B cell (primary cell): ENCODE data around the gene OTOA. TPM values are rescaled to one million over a fixed set of nuclear protein-coding genes. Genes with fewer than 3 reads are reported as not detected.

Experiments
- ATAC-seq: fragments of 200-7000 bp; cut with Tn5 transposase; one replicate; pipeline ENCODE4 v1.10.0; 2021; ENCODE audit warnings: low read depth, mild to moderate bottlenecking, moderate number of reproducible peaks, moderate library complexity
- CTCF ChIA-PET: fragments of 350-600 bp; sonication (Branson Sonifier 250); formaldehyde crosslinking; loops from one replicate; lab custom pipeline; 2021; ENCODE audit warnings: antibody characterized with exemption, inconsistent platforms; lab: Charles Lee
- POLR2A ChIA-PET: fragments of 350-600 bp; sonication (Branson Sonifier 250); formaldehyde crosslinking; loops from one replicate; lab custom pipeline; 2021; ENCODE audit warnings: antibody characterized with exemption; lab: Charles Lee
- DNase-seq: peaks from one replicate; pipeline ENCODE4 v3.0.0; 2013
- H2AFZ ChIP-seq: 2 replicates; pipeline ENCODE4 v1.6.1; 2012; ENCODE audit warnings: mild to moderate bottlenecking, low read depth, low read length; ENCODE audit not compliant: insufficient read depth, poor library complexity, severe bottlenecking
- H3K27ac ChIP-seq, 2 donors: 1 replicate in 1 of 2; 2 replicates in 1 of 2; pipeline ENCODE4 v1.5.1; 2012 to 2013; ENCODE audit warnings: low read length in 2 of 2, mild to moderate bottlenecking in 2 of 2, moderate library complexity in 1 of 2
- H3K27me3 ChIP-seq, 4 experiments: fragments of 200-600 bp in 1 of 4; sonication (generic) in 1 of 4; replicated peaks in 1 of 4; 1 replicate in 2 of 4; 2 replicates in 2 of 4; pipeline versions ENCODE4 v1.6.1 to v1.7.0; 2013 to 2016; ENCODE audit warnings: low read length in 3 of 4, mild to moderate bottlenecking in 2 of 4, mixed read lengths in 1 of 4, moderate library complexity in 1 of 4; ENCODE audit not compliant: insufficient read depth in 4 of 4, control insufficient read depth in 3 of 4; ENCODE audit errors: control extremely low read depth in 1 of 4
- H3K36me3 ChIP-seq, 2 experiments: replicated peaks in 1 of 2; 1 replicate in 1 of 2; 2 replicates in 1 of 2; pipeline versions ENCODE4 v1.6.1 to v1.7.1; 2013; ENCODE audit warnings: low read length in 1 of 2; ENCODE audit not compliant: insufficient read depth in 2 of 2, control insufficient read depth in 1 of 2; ENCODE audit errors: control extremely low read depth in 1 of 2, extremely low read depth in 1 of 2
- H3K4me1 ChIP-seq, 2 donors: fragments of 200-600 bp in 1 of 2; sonication (generic) in 1 of 2; 1 replicate in 1 of 2; 2 replicates in 1 of 2; pipeline versions ENCODE4 v1.5.1 to v1.6.1; 2013 to 2017; ENCODE audit warnings: low read length in 2 of 2; ENCODE audit not compliant: control insufficient read depth in 2 of 2, insufficient read depth in 2 of 2
- H3K4me2 ChIP-seq: replicated peaks from 2 replicates; pipeline ENCODE3; 2012; ENCODE audit warnings: mild to moderate bottlenecking, low read depth, low read length; ENCODE audit not compliant: poor library complexity, severe bottlenecking
- H3K4me3 ChIP-seq, 5 experiments: fragments of 200-600 bp in 1 of 5; sonication (generic) in 1 of 5; 1 replicate in 3 of 5; 2 replicates in 2 of 5; pipeline versions ENCODE4 v1.5.1 to v1.7.0; 2011 to 2016; ENCODE audit warnings: low read length in 4 of 5, mild to moderate bottlenecking in 4 of 5, low read depth in 2 of 5, control low read depth in 1 of 5, moderate library complexity in 1 of 5; ENCODE audit not compliant: insufficient read depth in 1 of 5; ENCODE audit errors: control extremely low read depth in 1 of 5, extremely low read depth in 1 of 5
- H3K79me2 ChIP-seq: fragments of 200-600 bp; sonication (generic); one replicate; pipeline ENCODE4 v1.6.0; 2016; ENCODE audit warnings: low read length; ENCODE audit not compliant: control insufficient read depth, insufficient read depth
- H3K9ac ChIP-seq: fragments of 200-600 bp; sonication (generic); 2 replicates; pipeline ENCODE4 v1.6.1; 2017; ENCODE audit warnings: mild to moderate bottlenecking, low read length, moderate library complexity
- H3K9me3 ChIP-seq, 3 donors: one replicate each; pipeline versions ENCODE4 v1.6.1 to v1.7.1; 2013; ENCODE audit warnings: low read length in 2 of 3; ENCODE audit not compliant: control insufficient read depth in 2 of 3, insufficient read depth in 1 of 3; ENCODE audit errors: control extremely low read depth in 1 of 3
- H4K20me1 ChIP-seq: 2 replicates; pipeline ENCODE4 v1.6.0; 2012; ENCODE audit warnings: mild to moderate bottlenecking, low read length; ENCODE audit not compliant: insufficient read depth, control insufficient read depth, poor library complexity, severe bottlenecking
- H3K27ac Mint-ChIP-seq: one replicate; pipeline ENCODE4 v1.8.0; 2021; ENCODE audit warnings: mixed read lengths
- H3K27me3 Mint-ChIP-seq: one replicate; pipeline ENCODE4 v1.8.0; 2021; ENCODE audit warnings: mixed read lengths
- H3K4me1 Mint-ChIP-seq: one replicate; pipeline ENCODE4 v1.8.0; 2021; ENCODE audit warnings: mixed read lengths
- H3K4me3 Mint-ChIP-seq: one replicate; pipeline ENCODE4 v1.8.0; 2021; ENCODE audit warnings: mixed read lengths
- H3K9me3 Mint-ChIP-seq: one replicate; pipeline ENCODE4 v1.8.0; 2022; ENCODE audit warnings: mixed read lengths; ENCODE audit not compliant: insufficient read depth
- EZH2 ChIP-seq: IDR thresholded peaks from 2 replicates; pipeline ENCODE4 v1.6.1; 2012; ENCODE audit warnings: borderline replicate concordance, low read depth, mild to moderate bottlenecking, moderate library complexity, low read length; ENCODE audit not compliant: insufficient read depth, poor library complexity, severe bottlenecking
- WGBS: methylation state at CpG from one replicate; pipeline ENCODE4 v1.1.5; 2013; ENCODE audit warnings: missing lambda C conversion rate; ENCODE audit not compliant: insufficient coverage; 5-methylcytosine and 5-hydroxymethylcytosine counted together
- intact Hi-C: fragments of 100-400 bp; cut with micrococcal nuclease; formaldehyde crosslinking; loops from one replicate; pipeline ENCODE4 v1.10.0; 2022
- polyA plus RNA-seq: library from polyadenylated mRNA; depleted of rRNA; stranded (reverse); fragments of >200 nt; gene quantifications from 2 replicates; pipeline ENCODE4 v1.2.3, GENCODE V29; 2012
- total RNA-seq, 2 donors: library from RNA; stranded (reverse); fragments of 120-200 nt in 1 of 2; gene quantifications; 1 replicate in 1 of 2; 2 replicates in 1 of 2; pipeline versions ENCODE4 v1.2.3 to v1.2.4, GENCODE V29; 2013 to 2022
- TF ChIP-seq, protein P1 (sequence below): fragments of 200-600 bp; IDR thresholded peaks from one replicate; pipeline ENCODE4 v1.8.0; 2022; ENCODE audit warnings: antibody characterized with exemption, mild to moderate bottlenecking

OTOA gene
- total and polyA plus RNA-seq, 2 donors (not counting 1 experiment from before 2014, with no cell fraction given): 0.39 TPM; not detected in 1

DNA sequence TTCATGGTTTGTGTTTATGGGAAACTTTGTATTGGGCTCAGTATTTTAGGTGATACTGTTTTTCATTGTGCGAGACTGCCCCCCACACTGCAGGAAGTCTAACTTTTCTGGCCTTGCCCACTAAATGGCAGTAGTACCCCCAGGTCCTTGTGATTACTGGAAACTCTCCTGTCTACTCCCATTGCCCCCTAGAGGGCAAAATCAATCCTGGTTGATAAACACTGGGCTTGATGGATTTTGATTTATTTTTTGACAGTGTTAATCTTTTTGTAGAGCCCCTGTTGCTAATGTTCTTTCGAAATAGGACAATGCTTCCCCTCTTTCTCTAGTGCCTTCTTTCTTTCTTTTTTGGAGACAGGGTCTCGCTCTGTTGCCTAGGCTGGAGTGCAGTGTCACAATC, 48.9 kb upstream of the OTOA start:
- Histone ChIP-seq H4K20me1 (peaks cover 45% of the 10 kb centered on the region), H2AFZ (no peak overlapping the region), H3K27ac (no peak overlapping the region), H3K9me3 (no peaks in the 10 kb centered on the region), H3K4me1 (peaks cover 14 to 19% of the 10 kb centered on the region in 2 donors), H3K9ac (no peak overlapping the region), H3K4me3 (no peak overlapping the region), H3K79me2 (peaks cover 76% of the 10 kb centered on the region), H3K27me3 (no peaks in the 10 kb centered on the region), H3K4me2 (no peak overlapping the region), H3K36me3 (peaks cover 0 to 21% of the 10 kb centered on the region in 2 experiments)
- Mint-ChIP-seq H3K4me1 (peaks cover 40% of the 10 kb centered on the region), H3K27ac (no peak overlapping the region), H3K9me3 (no peaks in the 10 kb centered on the region), H3K4me3 (no peak overlapping the region), H3K27me3 (no peaks in the 10 kb centered on the region)
- intact Hi-C loops: no loop called here
- WGBS: 100% methylated on average over 2 of the region's 3 CpGs
- ATAC-seq (no peak), DNase-seq (no peak)
- TF ChIP-seq, protein P1, sequence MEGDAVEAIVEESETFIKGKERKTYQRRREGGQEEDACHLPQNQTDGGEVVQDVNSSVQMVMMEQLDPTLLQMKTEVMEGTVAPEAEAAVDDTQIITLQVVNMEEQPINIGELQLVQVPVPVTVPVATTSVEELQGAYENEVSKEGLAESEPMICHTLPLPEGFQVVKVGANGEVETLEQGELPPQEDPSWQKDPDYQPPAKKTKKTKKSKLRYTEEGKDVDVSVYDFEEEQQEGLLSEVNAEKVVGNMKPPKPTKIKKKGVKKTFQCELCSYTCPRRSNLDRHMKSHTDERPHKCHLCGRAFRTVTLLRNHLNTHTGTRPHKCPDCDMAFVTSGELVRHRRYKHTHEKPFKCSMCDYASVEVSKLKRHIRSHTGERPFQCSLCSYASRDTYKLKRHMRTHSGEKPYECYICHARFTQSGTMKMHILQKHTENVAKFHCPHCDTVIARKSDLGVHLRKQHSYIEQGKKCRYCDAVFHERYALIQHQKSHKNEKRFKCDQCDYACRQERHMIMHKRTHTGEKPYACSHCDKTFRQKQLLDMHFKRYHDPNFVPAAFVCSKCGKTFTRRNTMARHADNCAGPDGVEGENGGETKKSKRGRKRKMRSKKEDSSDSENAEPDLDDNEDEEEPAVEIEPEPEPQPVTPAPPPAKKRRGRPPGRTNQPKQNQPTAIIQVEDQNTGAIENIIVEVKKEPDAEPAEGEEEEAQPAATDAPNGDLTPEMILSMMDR: no peak
- TF ChIP-seq EZH2: no peak
- ChIA-PET CTCF (interaction anchor here (1.0 kb wide), 1 partner anchor 45 kb away, joined by 3 read pairs; no protein-coding TSS in a partner anchor), POLR2A (no interaction called here)

DNA sequence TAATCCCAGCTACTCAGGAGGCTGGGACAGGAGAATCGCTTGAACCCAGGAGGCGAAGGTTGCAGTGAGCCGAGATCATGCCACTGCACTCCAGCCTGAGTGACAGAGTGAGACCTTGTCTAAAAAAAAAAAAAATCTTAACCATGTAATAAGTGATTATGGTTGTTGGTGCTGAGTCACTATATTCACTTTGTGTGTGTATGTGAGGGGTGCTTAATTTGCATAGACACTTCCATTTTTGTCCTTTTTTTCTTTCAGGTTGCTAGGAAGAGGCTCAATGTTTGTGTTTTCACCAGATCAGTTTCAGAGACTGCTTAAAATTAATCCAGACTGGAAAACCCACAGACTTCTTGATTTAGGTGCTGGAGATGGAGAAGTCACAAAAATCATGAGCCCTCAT, 46.2 kb upstream of the OTOA start:
- Histone ChIP-seq H3K4me1 (peaks cover 9 to 13% of the 10 kb centered on the region in 2 donors), H3K4me2 (no peak overlapping the region), H3K79me2 (peaks cover 54% of the 10 kb centered on the region), H3K27me3 (no peaks in the 10 kb centered on the region), H2AFZ (no peak overlapping the region), H3K27ac (no peak overlapping the region), H3K4me3 (no peak overlapping the region), H3K9me3 (no peaks in the 10 kb centered on the region), H3K9ac (no peak overlapping the region), H4K20me1 (peaks cover 36% of the 10 kb centered on the region), H3K36me3 (peaks cover 0 to 21% of the 10 kb centered on the region in 2 experiments)
- POLR2A ChIA-PET: no interaction called here
- Mint-ChIP-seq H3K27me3 (no peaks in the 10 kb centered on the region), H3K4me3 (no peak overlapping the region), H3K9me3 (no peaks in the 10 kb centered on the region), H3K27ac (no peak overlapping the region), H3K4me1 (peaks cover 19% of the 10 kb centered on the region)
- ATAC-seq (no peak), DNase-seq (no peak)
- 94% methylated on average over 2 of the region's 3 CpGs for WGBS
- CTCF ChIA-PET: no interaction called here
- TF ChIP-seq, protein P1: no peak
- no peak for TF ChIP-seq EZH2
- intact Hi-C loops: no loop called here
